NCI-H2081 treated with DMSO at 0.1 percent for 48 hours (cell line): Measurements from ENCODE around the gene MAN1C1.

Experiments
- DNase-seq: peaks from one replicate; lab custom pipeline; 2025; lab: John Stamatoyannopoulos, UW

Gene MAN1C1

DNA sequence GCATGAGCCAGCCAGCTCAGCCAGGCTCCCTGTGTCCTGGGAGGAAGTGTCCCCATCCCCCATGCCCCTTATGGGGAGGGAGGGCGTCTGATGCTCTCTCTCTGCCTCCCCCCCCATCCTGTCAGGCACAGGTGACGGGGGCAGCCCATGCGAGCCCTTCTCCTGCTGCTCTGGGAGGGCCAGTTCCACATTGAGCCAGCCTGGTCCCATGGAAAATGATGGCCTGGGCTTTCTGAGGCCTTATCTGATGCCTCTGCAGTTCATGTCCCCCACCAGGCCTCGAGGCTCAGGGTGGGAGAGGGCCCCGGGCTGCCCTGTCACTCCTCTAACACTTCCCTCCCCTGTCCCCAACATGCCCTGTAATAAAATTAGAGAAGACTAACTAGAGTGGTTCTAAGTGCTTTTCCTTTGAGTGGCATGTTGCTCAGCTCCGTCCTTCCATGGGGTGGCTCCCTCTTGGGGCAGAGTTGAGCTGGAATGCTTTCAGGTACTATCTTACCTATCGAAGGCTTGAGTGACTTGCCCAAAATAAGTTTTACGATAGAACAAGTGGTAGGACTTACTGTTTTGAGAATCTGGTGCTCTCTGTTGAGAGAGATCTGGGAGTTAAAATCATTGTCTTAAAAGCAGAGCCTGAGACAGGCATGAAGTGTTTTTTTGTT lies 201.4 kb downstream of the MAN1C1 start:
- no peak for DNase-seq

- DNase-seq = no peak
Measured at GRCh38 chr1:25818569-25818968, 202.0 kb downstream of the MAN1C1 start.

DNA sequence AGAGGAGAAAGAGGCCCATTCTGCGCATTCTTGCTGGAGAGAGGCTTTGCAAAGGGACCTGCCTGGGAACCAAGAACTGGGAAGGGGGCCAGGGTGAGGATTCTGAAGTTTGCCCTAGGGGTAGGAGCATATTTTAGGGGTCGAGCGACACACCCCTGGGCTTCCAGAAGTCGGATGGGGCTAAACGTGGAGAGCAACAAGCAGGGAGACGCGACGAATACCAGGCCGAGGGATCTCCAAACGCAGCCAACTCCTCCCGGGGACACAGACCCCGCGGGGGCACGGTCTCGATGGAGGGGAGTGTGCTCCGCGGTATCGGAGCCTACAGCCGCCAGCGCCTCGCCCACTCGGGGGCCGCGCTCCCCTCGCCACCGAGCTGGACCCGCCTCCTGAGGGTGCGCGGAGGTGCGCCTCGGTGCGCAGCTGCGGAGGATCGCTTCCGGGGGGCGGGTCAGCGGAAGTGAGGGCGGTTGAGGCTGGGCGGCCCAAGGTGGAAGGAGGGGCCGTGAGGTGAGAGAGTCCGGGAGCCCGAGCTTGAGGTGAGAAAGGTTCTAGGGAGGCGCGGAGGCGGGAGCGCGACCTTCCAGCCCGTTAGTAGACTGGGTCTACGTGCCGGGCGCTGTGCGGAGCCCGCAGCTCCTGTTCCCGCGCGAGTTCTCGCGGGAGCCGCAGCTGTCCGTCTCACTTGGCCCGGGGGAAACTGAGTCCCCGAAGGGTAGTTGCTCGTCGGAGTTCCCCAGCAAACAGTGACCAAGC lies 203.1 kb downstream of the MAN1C1 start, which contains the start of gene MTFR1L:
Gene MTFR1L (plus strand): TSS at position 464 of the 756 bp plus-strand sequence. CDS start 3,151 bp downstream, outside the sequence.
- DNase-seq = no peak

DNA sequence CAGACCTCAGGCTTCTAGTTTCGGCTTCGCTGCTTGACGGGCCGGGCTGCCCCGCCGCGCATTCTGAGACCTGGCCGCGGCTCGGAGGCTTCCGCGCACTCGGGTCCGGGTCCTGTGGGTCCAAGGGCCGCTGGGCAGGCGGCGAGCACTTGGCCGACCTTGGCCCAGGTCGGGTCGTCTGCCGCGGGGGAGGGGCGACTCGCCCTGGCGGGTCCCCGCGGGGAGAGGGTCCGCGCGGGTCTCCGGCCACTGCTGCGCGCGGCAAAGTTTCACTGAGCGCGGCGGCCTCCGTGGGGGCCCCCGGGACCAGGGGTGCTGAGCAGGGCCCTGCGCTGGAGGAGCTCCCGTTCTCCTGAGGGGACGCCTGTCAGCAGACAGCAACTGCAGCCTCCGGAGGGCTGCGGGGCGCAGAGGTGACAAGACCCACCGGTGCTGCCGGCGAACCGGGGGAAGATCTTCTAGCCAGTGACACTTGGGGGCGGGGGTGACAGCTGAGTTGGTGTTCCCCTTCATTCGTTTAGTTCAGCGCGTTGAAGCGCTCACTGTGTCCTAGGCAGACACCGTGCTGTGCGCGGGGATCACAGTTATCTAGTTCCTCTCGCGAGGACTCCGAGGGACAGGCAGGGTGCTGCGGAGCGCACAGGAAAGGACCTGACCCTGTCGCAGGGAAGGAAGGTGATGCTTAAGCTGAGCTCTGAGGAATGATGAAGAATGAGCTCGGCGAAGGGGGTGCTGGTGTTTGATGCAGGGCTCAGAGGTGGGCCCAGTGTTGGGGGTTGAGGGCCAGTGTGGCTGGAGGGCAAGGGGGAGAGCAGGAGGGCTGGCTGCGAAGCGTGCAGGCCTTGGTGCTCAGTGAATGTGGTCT lies 203.9 kb downstream of the MAN1C1 start:
- no peak for DNase-seq

GRCh38 chr1:25821112-25821476 lies 204.5 kb downstream of the MAN1C1 start:
- no peak for DNase-seq

GRCh38 chr1:25821630-25822091 lies 205.1 kb downstream of the MAN1C1 start:
- DNase-seq = no peak

DNA sequence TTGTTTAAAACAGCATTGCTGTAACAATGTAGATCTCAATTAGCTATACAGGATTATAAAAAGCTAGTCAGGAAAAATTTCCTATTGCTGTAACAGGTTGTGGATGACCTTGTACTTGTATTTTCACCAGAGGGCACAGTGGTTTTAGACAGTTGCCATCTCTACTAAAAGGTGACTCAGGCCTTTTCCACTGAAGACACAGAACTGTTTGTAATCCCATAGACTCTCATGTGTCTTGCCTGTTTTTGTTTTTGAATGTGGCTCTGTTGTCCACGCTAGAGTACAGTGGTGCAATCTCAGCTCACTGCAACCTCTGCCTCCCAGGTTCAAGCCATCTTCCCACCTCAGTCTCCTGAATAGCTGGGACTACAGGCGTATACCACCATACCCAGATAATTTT lies 209.0 kb downstream of the MAN1C1 start:
- no peak for DNase-seq

- no peak for DNase-seq
Measured at GRCh38 chr1:25826571-25826970, 210.0 kb downstream of the MAN1C1 start.

DNA sequence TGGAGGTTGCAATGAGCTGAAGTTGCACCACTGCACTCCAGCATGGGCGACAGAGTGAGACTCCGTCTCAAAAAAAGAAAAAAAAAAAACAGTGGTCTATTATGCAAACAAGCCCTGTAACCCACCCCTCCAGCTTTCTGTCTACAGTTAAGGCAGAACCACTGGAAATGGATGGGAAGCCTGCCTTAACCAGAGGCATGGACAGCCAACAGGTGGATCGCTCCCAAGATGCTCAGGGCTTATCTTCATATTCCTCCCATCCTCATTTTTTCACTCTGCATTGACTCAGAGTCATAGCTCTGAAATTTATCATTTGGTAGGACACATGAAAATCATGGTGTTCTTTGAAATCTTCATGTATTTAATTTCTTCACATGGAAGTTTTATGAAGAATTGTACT lies 211.9 kb downstream of the MAN1C1 start:
- DNase-seq = no peak

- DNase-seq = no peak
Measured at GRCh38 chr1:25829046-25829445, 212.5 kb downstream of the MAN1C1 start.

GRCh38 chr1:25831569-25832196 lies 215.1 kb downstream of the MAN1C1 start:
- no peak for DNase-seq

DNA sequence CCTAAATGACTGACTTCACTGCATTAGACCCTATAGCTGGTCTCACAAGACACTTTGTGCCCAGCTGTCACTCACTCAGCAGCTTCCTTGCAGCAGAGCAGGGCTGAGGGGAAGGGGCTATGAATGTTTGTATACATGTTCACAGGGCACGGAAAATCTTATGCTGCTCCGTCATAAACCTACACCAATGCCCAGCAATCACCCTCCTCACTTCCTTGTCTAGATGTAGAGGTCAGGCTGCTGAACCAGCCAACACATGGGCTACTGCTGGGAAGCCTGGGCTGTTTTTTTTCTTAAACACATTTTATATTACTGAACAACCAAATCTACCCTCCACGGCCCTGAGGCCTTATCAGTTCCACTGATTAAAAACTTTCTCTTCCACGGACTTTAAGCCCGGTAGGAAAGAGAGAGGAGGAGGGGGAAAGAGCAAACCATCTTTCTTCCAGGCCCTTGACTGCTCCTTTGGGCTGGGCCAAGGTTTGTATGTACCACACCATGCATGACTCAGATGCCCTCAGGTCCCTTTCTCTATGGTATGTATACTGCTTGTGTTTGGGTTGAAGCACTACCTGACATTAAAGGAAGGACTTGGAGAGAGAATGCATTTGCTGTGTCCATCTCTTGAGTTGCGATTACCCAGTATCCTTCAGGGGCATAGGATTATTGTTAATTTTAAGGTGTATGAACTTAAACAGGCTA lies 215.9 kb downstream of the MAN1C1 start:
- DNase-seq = no peak

DNA sequence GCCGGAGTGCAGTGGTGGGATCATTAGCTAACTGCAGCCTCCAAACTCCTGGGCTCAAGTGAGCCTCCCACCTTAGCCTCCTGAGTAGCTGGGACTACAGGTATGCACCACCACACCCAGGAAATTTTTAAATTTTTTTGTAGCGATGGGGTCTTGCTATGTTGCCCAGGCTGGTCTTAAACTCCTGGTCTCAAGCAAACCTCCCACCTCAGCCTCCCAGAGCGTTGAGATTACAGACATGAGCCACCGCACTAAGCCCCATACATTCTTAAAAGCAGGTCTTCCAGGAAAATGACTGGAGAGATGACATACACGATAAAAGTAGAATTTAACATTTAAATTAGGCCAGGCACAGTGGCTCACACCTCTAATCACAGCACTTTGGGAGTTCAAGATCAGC lies 216.6 kb downstream of the MAN1C1 start:
- DNase-seq = no peak
